HepG2 (cell line): ENCODE results near the gene GP1BA. TPM values are rescaled to one million over a fixed set of nuclear protein-coding genes. Genes with fewer than 3 reads are reported as not detected.

Experiments used
- CENPX ChIP-seq: sonication (generic); formaldehyde crosslinking; IDR thresholded peaks from 2 replicates; pipeline ENCODE4 v1.9.0; 2021; ENCODE audit warnings: mild to moderate bottlenecking, missing genetic modification reagents, moderate library complexity
- HNF4G ChIP-seq, 2 experiments: sonication (generic) in 1 of 2; formaldehyde crosslinking in 1 of 2; IDR thresholded peaks; 2 replicates each; pipeline versions ENCODE4 v1.4.0 to v1.6.1; 2011 to 2020; ENCODE audit warnings: borderline replicate concordance in 2 of 2, low read depth in 2 of 2, mild to moderate bottlenecking in 2 of 2, low read length in 1 of 2, missing genetic modification reagents in 1 of 2, moderate library complexity in 1 of 2
- MEIS1 ChIP-seq: sonication (generic); formaldehyde crosslinking; IDR thresholded peaks from 2 replicates; pipeline ENCODE4 v1.9.0; 2021; ENCODE audit warnings: mild to moderate bottlenecking, missing genetic modification reagents, moderate library complexity, borderline replicate concordance
- NCOA1 ChIP-seq: sonication (generic); formaldehyde crosslinking; IDR thresholded peaks from 2 replicates; pipeline ENCODE4 v1.9.0; 2021; ENCODE audit warnings: missing genetic modification reagents
- NFE2L2 ChIP-seq: fragments of 150-350 bp; IDR thresholded peaks from 2 replicates; pipeline ENCODE4 v1.6.1; 2014; ENCODE audit warnings: low read length
- PCBP2 ChIP-seq: fragments of 200-400 bp; formaldehyde crosslinking; optimal IDR thresholded peaks from 2 replicates; pipeline ENCODE3; 2018; ENCODE audit warnings: low read length, low read depth; ENCODE audit not compliant: poor library complexity, severe bottlenecking
- PITX1 ChIP-seq: sonication (generic); formaldehyde crosslinking; IDR thresholded peaks from 2 replicates; pipeline ENCODE4 v1.5.1; 2020; ENCODE audit warnings: mild to moderate bottlenecking, missing genetic modification reagents
- RAD21 ChIP-seq: fragments of 450-650 bp; formaldehyde crosslinking; IDR thresholded peaks from 2 replicates; pipeline ENCODE4 v1.5.0; 2020; ENCODE audit warnings: mild to moderate bottlenecking
- RNF2 ChIP-seq: fragments of 450-650 bp; conservative IDR thresholded peaks from 2 replicates; pipeline ENCODE4 v1.6.1; 2016; ENCODE audit warnings: low read depth
- ZBTB7A ChIP-seq: sonication (generic); formaldehyde crosslinking; IDR thresholded peaks from 2 replicates; pipeline ENCODE4 v1.8.0; 2022; ENCODE audit warnings: mild to moderate bottlenecking, missing genetic modification reagents
- ZFP90 ChIP-seq: sonication (generic); formaldehyde crosslinking; IDR thresholded peaks from 2 replicates; pipeline ENCODE4 v1.8.0; 2022; ENCODE audit warnings: missing genetic modification reagents, mild to moderate bottlenecking, inconsistent platforms, borderline replicate concordance
- ZNF552 ChIP-seq: sonication (generic); formaldehyde crosslinking; IDR thresholded peaks from 2 replicates; pipeline ENCODE4 v1.9.0; 2022; ENCODE audit warnings: missing genetic modification reagents, mild to moderate bottlenecking, borderline replicate concordance
- polyA plus RNA-seq, 8 experiments: library from polyadenylated mRNA; depleted of rRNA in 3 of 8; stranded (reverse) in 7 of 8; unstranded in 1 of 8; fragments of >200 nt; fragmentation: Illumina TruSeq in 4 of 8; extraction: Trizol in 4 of 8; gene quantifications; 2 replicates each; pipeline versions ENCODE4 v1.2.1 to v1.2.3, GENCODE V29; 2011 to 2016; ENCODE audit warnings: low read depth in 4 of 8, missing spikeins in 1 of 8, mixed read lengths in 1 of 8; ENCODE audit not compliant: insufficient read depth in 1 of 8
- total RNA-seq, 5 experiments: library from RNA; depleted of rRNA; stranded (reverse); fragments of >200 nt; fragmentation: Illumina TruSeq; extraction: Trizol; gene quantifications; 2 replicates each; pipeline ENCODE4 v1.2.3, GENCODE V29; 2016; ENCODE audit warnings: low read depth in 1 of 5
- TF ChIP-seq, protein P1 (sequence below): sonication (generic); formaldehyde crosslinking; IDR thresholded peaks from 2 replicates; pipeline ENCODE4 v1.4.0; 2020; ENCODE audit warnings: missing genetic modification reagents
- TF ChIP-seq, protein P2 (sequence below): sonication (generic); formaldehyde crosslinking; IDR thresholded peaks from 2 replicates; pipeline ENCODE4 v1.4.0; 2020; ENCODE audit warnings: mild to moderate bottlenecking, missing genetic modification reagents
- TF ChIP-seq, protein P3 (sequence below): sonication (generic); formaldehyde crosslinking; IDR thresholded peaks from 2 replicates; pipeline ENCODE4 v1.8.0; 2022; ENCODE audit warnings: mild to moderate bottlenecking, missing genetic modification reagents, moderate library complexity
- TF ChIP-seq, protein P4 (sequence below): sonication (generic); formaldehyde crosslinking; IDR thresholded peaks from 2 replicates; pipeline ENCODE4 v1.5.0; 2020; ENCODE audit warnings: mild to moderate bottlenecking, missing genetic modification reagents
- TF ChIP-seq, protein P5 (sequence below): sonication (generic); formaldehyde crosslinking; IDR thresholded peaks from 2 replicates; pipeline ENCODE4 v1.4.0; 2020; ENCODE audit warnings: missing genetic modification reagents; ENCODE audit errors: not compliant biosample characterization

Gene GP1BA
- total and polyA plus RNA-seq, 2 of the 13 experiments (the other 11 are each of a cell fraction or from before 2014, with no cell fraction given): not detected

DNA sequence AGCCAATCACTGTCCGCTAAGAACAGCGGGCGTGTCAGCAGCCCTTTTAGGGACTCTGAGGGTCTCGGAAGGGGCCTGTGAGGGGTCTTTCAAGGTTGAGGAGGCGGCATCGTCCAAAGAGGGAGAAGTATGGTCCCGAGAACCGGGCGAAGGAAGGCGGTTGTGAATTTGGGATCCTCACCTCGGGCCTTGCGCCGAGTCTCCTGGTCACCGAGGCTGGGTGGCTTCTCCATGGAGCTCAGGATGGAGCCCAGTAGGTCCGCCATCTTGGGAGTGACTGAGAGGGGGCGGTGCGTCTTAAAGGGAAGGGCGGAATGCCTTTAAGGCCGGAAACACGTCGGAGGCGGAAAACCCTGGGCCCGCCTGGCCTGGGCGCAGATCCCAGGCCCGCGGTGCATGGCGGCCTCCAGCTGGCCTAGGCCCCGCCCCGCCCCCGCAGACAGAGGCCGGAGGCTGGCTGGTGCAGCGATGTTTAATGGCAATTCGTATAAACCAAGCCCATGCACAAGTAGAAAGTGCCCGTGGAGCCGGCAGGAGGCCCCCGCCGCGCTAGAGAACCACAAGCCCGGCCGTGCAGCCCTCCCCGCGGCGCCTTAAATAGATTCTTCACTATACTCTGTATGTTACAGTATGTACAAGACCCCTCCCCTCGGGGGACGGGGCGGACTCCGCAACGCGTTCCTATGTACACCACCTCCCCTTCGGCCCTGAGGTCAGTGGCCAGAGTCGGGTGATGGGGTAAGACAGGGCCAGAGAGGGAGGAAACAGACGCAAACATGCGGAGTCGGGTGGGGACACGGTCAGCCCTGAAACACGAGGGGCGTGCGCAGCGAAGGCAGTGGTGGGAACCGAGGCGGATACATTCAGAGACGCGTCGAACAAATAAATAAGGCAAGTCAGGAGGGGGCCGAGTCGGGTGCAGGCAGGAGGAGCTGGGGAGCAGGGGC, 35.7 kb downstream of the GP1BA start, which contains the start of gene SPAG7 (continued):
- TF ChIP-seq, protein P1, sequence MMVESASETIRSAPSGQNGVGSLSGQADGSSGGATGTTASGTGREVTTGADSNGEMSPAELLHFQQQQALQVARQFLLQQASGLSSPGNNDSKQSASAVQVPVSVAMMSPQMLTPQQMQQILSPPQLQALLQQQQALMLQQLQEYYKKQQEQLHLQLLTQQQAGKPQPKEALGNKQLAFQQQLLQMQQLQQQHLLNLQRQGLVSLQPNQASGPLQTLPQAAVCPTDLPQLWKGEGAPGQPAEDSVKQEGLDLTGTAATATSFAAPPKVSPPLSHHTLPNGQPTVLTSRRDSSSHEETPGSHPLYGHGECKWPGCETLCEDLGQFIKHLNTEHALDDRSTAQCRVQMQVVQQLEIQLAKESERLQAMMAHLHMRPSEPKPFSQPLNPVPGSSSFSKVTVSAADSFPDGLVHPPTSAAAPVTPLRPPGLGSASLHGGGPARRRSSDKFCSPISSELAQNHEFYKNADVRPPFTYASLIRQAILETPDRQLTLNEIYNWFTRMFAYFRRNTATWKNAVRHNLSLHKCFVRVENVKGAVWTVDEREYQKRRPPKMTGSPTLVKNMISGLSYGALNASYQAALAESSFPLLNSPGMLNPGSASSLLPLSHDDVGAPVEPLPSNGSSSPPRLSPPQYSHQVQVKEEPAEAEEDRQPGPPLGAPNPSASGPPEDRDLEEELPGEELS: peak; percentile 2; the same call in 1 of the 2 replicates
- peak; percentile 77 for TF ChIP-seq RAD21
- no peak for TF ChIP-seq CENPX
- TF ChIP-seq PITX1: no peak
- TF ChIP-seq HNF4G (IDR thresholded peaks at IDR 0.05; ENCODE audit: borderline replicate concordance, low read depth, low read length): no peak; the same call in 1 of the 2 replicates
- peak; percentile 3; the same call in 1 of the 2 replicates for TF ChIP-seq HNF4G (CRISPR knock-in tag; IDR thresholded peaks at IDR 0.05; ENCODE audit: borderline replicate concordance, low read depth)
- 0 out of 2 replicates have a peak, but pooled peaks have one; percentile 34 for TF ChIP-seq ZNF552 (CRISPR knock-in tag)
- TF ChIP-seq ZFP90 (CRISPR knock-in tag): no peak
- TF ChIP-seq, protein P2, sequence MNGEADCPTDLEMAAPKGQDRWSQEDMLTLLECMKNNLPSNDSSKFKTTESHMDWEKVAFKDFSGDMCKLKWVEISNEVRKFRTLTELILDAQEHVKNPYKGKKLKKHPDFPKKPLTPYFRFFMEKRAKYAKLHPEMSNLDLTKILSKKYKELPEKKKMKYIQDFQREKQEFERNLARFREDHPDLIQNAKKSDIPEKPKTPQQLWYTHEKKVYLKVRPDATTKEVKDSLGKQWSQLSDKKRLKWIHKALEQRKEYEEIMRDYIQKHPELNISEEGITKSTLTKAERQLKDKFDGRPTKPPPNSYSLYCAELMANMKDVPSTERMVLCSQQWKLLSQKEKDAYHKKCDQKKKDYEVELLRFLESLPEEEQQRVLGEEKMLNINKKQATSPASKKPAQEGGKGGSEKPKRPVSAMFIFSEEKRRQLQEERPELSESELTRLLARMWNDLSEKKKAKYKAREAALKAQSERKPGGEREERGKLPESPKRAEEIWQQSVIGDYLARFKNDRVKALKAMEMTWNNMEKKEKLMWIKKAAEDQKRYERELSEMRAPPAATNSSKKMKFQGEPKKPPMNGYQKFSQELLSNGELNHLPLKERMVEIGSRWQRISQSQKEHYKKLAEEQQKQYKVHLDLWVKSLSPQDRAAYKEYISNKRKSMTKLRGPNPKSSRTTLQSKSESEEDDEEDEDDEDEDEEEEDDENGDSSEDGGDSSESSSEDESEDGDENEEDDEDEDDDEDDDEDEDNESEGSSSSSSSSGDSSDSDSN (CRISPR knock-in tag): peak; percentile 80
- no peak for TF ChIP-seq NFE2L2
- TF ChIP-seq, protein P3, sequence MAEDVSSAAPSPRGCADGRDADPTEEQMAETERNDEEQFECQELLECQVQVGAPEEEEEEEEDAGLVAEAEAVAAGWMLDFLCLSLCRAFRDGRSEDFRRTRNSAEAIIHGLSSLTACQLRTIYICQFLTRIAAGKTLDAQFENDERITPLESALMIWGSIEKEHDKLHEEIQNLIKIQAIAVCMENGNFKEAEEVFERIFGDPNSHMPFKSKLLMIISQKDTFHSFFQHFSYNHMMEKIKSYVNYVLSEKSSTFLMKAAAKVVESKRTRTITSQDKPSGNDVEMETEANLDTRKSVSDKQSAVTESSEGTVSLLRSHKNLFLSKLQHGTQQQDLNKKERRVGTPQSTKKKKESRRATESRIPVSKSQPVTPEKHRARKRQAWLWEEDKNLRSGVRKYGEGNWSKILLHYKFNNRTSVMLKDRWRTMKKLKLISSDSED (CRISPR knock-in tag): peak; percentile 79; the same call in 1 of the 2 replicates
- TF ChIP-seq, protein P4, sequence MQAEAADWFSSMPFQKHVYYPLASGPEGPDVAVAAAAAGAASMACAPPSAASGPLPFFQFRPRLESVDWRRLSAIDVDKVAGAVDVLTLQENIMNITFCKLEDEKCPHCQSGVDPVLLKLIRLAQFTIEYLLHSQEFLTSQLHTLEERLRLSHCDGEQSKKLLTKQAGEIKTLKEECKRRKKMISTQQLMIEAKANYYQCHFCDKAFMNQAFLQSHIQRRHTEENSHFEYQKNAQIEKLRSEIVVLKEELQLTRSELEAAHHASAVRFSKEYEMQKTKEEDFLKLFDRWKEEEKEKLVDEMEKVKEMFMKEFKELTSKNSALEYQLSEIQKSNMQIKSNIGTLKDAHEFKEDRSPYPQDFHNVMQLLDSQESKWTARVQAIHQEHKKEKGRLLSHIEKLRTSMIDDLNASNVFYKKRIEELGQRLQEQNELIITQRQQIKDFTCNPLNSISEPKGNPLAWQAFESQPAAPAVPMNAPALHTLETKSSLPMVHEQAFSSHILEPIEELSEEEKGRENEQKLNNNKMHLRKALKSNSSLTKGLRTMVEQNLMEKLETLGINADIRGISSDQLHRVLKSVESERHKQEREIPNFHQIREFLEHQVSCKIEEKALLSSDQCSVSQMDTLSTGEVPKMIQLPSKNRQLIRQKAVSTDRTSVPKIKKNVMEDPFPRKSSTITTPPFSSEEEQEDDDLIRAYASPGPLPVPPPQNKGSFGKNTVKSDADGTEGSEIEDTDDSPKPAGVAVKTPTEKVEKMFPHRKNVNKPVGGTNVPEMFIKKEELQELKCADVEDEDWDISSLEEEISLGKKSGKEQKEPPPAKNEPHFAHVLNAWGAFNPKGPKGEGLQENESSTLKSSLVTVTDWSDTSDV (CRISPR knock-in tag): peak; percentile 62; the same call in 1 of the 2 replicates
- TF ChIP-seq ZBTB7A (CRISPR knock-in tag): peak; percentile 60
- TF ChIP-seq, protein P5, sequence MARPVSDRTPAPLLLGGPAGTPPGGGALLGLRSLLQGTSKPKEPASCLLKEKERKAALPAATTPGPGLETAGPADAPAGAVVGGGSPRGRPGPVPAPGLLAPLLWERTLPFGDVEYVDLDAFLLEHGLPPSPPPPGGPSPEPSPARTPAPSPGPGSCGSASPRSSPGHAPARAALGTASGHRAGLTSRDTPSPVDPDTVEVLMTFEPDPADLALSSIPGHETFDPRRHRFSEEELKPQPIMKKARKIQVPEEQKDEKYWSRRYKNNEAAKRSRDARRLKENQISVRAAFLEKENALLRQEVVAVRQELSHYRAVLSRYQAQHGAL (CRISPR knock-in tag): no peak
- TF ChIP-seq NCOA1 (CRISPR knock-in tag): 0 out of 2 replicates have a peak, but pooled peaks have one; percentile 35
- TF ChIP-seq PCBP2: no peak
- 0 out of 2 replicates have a peak, but pooled peaks have one; percentile 11 for TF ChIP-seq RNF2
- TF ChIP-seq MEIS1 (CRISPR knock-in tag): no peak
